Measurements from ENCODE around the gene MAPRE3.

The MAPRE3 gene

DNA sequence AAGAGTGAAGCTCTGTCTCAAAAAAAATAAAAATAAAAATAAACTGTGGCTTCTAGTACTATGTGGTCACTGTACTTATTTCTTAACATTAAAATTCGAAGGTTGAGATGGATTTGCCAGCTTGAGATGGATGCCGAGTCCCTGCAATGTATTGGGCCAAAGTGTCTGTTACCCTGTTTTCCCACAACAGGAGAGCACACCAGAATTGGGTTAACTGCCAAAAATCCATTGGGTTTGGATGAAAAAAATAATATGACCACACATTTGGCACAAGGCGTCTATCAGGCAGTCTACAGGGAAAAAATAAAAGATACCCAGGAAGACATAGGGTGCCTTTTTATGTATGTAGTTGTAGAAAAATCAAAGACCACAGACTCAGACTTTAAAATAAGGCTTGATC is 19.2 kb upstream of the MAPRE3 start:
- TF ChIP-seq, protein P1, sequence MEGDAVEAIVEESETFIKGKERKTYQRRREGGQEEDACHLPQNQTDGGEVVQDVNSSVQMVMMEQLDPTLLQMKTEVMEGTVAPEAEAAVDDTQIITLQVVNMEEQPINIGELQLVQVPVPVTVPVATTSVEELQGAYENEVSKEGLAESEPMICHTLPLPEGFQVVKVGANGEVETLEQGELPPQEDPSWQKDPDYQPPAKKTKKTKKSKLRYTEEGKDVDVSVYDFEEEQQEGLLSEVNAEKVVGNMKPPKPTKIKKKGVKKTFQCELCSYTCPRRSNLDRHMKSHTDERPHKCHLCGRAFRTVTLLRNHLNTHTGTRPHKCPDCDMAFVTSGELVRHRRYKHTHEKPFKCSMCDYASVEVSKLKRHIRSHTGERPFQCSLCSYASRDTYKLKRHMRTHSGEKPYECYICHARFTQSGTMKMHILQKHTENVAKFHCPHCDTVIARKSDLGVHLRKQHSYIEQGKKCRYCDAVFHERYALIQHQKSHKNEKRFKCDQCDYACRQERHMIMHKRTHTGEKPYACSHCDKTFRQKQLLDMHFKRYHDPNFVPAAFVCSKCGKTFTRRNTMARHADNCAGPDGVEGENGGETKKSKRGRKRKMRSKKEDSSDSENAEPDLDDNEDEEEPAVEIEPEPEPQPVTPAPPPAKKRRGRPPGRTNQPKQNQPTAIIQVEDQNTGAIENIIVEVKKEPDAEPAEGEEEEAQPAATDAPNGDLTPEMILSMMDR (IDR thresholded peaks at IDR 0.05; ENCODE audit: low read depth, low read length) = no peak
- H3K4me3 ChIP-seq (ENCODE audit: low read depth, low read length) = no peak overlapping the region

DNA sequence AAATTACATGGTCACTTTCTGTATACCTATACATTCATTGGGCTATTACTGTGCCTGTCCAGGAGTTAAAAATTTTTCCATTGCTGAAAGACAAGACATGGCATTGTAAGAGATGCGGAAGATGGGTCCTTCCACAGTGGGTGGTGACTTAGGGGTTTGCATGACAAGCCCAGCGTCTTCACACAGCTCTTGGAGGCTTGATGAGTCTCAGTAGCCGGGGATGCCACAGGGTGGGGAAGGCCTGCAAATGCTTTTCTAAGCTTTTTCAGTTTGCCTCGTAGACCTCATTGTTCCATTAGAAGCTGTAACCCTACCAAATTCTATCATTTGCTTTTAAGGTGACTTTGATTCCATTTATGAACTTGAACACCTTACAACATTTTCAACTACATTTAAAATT is 18.1 kb upstream of the MAPRE3 start:
- H3K4me3 ChIP-seq (ENCODE audit: low read depth, low read length) = no peak overlapping the region
- TF ChIP-seq, protein P1 (IDR thresholded peaks at IDR 0.05; ENCODE audit: low read depth, low read length) = no peak

DNA sequence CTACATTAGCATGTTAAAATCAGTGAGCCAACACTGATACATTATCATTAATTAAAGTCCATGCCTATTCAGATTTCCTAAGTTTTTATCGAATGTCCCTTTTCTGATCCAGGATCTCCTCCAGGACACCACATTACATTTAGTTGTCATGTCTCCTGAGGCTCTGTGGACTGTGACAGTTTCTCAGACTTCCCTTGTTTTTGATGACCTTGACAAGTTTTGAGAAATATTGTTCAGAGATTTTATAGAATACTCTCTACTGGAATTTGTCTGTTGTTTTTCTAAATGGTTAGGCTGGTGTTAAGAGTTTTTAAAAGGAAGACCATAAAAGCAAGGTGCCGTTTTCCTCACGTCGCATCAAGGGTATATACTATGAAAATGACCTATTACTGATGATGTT is 16.3 kb upstream of the MAPRE3 start:
- no peak overlapping the region for H3K4me3 ChIP-seq (ENCODE audit: low read depth, low read length)
- TF ChIP-seq, protein P1 (IDR thresholded peaks at IDR 0.05; ENCODE audit: low read depth, low read length) = no peak

DNA sequence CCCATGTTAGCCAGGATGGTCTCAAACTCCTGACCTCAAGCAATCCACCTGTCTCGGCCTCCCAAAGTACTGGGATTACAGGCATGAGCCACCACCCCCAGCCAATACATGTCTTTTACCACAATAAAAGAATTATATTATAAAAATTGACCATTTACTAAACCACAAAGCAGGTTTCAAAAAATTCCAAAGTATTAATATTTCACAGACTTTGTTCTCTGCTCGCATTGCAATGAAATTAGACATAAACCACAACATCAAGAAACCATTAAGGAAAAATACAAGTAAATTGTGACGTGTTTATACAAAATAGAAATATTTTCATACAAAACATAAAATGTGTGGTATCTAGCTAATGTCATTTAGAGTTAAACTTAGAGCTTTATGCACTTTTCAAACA is 13.4 kb upstream of the MAPRE3 start:
- H3K4me3 ChIP-seq (ENCODE audit: low read depth, low read length) = no peak overlapping the region
- TF ChIP-seq, protein P1 (IDR thresholded peaks at IDR 0.05; ENCODE audit: low read depth, low read length) = no peak

DNA sequence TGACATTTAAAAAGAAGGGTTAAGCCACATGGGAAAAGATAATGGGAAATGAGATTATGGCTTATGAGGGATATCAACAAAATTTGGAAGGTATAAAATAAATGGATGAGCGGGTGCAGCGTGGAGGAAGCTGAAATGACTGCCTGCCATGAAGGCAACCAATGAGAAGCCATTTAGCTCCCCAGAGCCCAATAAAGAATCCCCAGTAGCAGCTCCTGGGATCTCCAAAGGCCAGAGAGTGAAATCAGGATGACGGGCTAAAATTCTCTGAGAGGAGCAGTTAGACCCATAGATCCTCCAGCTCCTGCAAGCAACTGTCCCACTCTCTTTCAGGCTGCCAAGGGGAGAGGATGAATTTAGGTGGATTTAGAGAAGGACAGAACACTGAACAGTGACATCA is 12.9 kb upstream of the MAPRE3 start:
- TF ChIP-seq, protein P1 (IDR thresholded peaks at IDR 0.05; ENCODE audit: low read depth, low read length) = no peak
- no peak overlapping the region for H3K4me3 ChIP-seq (ENCODE audit: low read depth, low read length)

DNA sequence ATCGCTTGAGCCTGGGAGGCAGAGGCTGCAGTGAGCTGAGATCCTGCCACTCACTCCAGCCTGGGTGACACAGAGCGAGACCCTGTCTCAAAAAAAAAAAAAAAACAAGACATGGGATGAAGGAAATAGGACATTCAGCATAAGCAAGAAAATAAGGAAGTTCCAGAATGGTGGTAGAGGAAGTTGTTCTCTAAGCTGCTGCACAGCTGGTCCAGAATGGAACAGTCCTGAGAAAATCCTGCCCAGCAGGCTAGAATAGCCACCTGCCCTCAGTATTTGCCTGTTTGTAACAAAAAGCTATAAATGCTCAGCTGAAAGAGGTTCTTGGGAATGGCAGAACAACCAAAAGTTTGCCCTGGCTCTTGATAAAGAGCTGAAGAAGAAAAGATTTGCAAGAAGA is 11.1 kb upstream of the MAPRE3 start:
- no peak overlapping the region for H3K4me3 ChIP-seq (ENCODE audit: low read depth, low read length)
- TF ChIP-seq, protein P1 (IDR thresholded peaks at IDR 0.05; ENCODE audit: low read depth, low read length) = no peak

DNA sequence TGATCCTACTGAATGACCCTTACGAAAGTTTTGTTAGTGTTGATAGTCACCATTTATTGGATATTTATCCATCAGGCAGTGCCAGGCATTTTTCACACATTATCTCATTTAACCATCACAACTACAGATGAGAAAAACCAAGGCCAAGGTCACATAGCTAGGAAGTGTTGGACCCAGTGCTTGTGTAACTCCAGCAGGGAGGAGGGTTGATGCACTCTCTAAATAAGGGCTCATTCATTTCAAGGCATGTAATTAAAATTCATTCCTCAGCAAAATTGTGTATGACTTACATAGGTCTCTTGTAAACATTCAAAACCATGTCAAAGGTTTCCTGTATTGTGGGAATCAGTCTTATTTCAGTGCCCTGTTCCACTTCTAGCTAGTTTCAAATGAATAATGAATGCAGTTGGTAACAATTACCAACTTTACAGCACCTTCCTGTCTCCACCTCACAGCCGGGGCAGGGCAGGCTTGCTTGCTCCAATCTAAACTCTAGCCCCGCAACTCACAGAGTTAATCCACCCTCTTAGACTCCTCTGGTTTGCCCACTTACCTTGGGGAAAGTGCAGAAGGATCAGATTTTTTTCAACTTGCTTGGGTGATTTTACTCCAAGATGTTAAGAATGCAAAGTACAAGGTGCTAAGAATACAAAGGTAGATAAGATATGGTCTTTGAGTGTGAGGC is 5.8 kb upstream of the MAPRE3 start:
- H3K4me3 ChIP-seq (ENCODE audit: low read depth, low read length) = no peak overlapping the region
- TF ChIP-seq, protein P1 (IDR thresholded peaks at IDR 0.05; ENCODE audit: low read depth, low read length) = no peak

Measured in WI38 (cell line).